DMS79 treated with DMSO at 0.1 percent for 48 hours (cell line): ENCODE measurements around the gene UBE3B.

Experiments
- DNase-seq: peaks from one replicate; lab custom pipeline; 2025; lab: John Stamatoyannopoulos, UW

Gene UBE3B

GRCh38 chr12:109573029-109573913 is 95.8 kb downstream of the UBE3B start, which contains the start of the genes MMAB and MVK:
Gene MMAB (minus strand): TSS chr12:109573504. CDS start chr12:109573480, 24 bp downstream.
Gene MVK (plus strand): TSS chr12:109573794. CDS start chr12:109574823, 1,029 bp downstream.
- peak; percentile 98 for DNase-seq

GRCh38 chr12:109573914-109574244 is 96.4 kb downstream of the UBE3B start:
- DNase-seq, result no peak

DNA sequence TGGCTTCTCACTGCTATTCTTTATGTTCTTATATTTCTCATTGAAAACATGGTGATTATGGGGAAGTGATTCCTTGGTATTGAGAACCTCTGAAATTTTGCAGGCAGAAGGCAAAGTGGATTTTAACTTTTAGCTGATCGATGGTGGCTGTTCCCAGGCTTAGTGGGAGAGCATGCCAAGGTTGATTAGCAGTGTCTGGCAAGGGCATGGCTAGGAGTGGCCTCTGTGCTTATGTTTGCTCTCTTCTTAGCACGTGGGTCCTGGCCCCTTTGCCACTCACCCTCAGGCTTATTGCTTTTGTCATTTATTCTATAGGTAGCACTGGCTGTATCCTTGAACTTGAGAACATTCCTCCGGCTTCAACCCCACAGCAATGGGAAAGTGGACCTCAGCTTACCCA is 98.2 kb downstream of the UBE3B start:
- DNase-seq, result no peak

GRCh38 chr12:109577311-109577710 is 99.9 kb downstream of the UBE3B start:
- no peak for DNase-seq

- DNase-seq, result no peak
Observed at GRCh38 chr12:109578330-109578927, 101.0 kb downstream of the UBE3B start.

GRCh38 chr12:109579639-109580038 is 102.2 kb downstream of the UBE3B start:
- DNase-seq, result no peak

DNA sequence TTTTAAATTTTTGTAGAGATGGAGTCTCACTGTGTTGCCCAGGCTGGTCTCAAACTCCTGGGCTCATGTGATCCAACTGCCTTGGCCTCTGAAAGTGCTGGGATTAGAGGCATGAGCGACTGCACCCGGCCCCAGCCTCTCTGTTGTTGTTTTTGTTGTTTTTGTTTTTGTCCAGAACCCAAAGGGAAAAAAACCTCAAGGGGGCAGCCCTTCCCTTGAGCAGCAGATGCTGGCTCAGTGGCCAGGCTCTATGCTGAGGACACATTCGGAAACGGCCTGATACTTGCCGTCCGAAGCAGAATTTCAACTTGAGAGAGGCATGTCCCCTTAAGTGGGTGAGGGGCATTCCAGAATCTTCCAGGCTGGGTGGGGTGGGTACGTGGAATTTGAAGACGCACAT is 102.8 kb downstream of the UBE3B start:
- no peak for DNase-seq

DNA sequence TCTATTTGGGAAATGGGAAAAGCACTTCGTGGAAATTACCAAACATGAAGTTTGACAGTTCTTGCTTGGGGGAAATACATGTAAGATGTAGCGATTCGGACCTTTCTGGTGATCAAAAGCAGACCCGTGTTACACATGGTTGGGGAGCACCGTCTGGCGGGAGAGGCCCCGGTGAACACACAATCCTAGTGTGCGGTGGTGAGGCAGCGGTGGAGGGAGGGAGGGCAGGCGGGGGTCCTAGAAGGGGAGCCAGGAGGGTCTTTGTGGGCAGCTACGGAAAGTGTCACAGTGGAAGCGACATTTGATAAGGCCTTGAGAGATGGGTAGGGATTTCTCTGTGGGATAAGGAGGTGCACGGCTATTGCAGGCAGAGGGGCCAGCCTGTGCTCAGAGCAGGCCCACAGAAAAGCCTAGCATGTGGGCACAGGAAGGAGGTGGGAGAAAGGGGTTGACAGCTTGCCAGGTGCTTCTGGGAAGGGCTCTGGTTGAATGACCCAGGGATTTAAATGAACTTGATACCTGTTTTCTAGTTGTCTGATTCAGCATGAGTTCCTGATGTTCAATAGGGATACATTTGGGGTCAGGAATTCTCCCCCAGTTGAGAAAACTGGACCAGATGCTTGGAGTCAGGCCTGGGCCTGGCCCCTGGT is 103.4 kb downstream of the UBE3B start:
- DNase-seq, result no peak

DNA sequence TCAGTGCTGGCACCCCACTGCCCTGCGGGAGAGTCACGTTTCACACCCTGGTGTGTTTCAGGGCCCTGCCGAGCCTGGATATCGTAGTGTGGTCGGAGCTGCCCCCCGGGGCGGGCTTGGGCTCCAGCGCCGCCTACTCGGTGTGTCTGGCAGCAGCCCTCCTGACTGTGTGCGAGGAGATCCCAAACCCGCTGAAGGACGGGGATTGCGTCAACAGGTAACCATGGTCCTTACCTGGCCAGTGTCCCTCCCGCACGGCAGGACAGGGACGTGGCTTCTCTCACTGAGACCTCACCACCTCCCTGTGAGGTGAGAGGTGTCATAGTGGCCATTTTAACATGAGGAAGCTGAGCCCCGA is 103.9 kb downstream of the UBE3B start:
- no peak for DNase-seq

- DNase-seq, result no peak
Observed at GRCh38 chr12:109581856-109582255, 104.4 kb downstream of the UBE3B start.

DNA sequence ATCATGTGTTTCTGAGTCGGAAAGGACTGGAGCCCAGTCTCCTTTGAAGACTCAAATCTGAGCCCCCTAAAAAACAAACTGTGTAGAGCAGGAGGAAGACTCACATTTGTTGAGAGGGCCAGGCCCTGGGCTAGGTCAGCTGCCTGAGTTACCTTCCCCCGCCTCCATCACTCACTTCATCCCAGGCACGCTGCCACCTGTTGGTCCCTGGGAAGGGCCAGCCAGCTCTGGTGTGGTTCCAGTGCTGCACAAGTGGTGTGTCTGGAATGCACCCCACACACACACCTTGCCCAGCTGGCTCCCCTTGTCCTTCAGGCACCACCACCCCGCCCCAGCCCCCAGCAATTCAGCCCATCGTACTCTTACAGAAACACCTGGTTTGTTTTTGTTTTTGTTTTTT is 105.2 kb downstream of the UBE3B start:
- DNase-seq, result no peak

GRCh38 chr12:109583733-109584132 is 106.3 kb downstream of the UBE3B start:
- no peak for DNase-seq
